Heart right ventricle (tissue), 16 donors: Measurements from ENCODE around the gene ABR. TPM values are rescaled to one million over a fixed set of nuclear protein-coding genes. Genes with fewer than 3 reads are reported as not detected.

Experiments
- ATAC-seq, 8 donors: fragments of 200-7000 bp; cut with Tn5 transposase; one replicate each; pipeline ENCODE4 v1.9.1; 2020; ENCODE audit warnings: mild to moderate bottlenecking in 8 of 8, moderate library complexity in 8 of 8, moderate number of reproducible peaks in 1 of 8
- DNase-seq, 2 donors: peaks; one replicate each; pipeline ENCODE4 v3.0.0-alpha.2; 2020
- H3K27ac ChIP-seq, 10 donors: fragments of 200-600 bp; sonication (generic) in 2 of 10; one replicate each; pipeline versions ENCODE4 v1.5.0 to v1.8.0; 2020 to 2022; ENCODE audit warnings: mild to moderate bottlenecking in 3 of 10
- H3K27me3 ChIP-seq, 7 donors: fragments of 200-600 bp; one replicate each; pipeline ENCODE4 v1.8.0; 2021 to 2022; ENCODE audit warnings: mild to moderate bottlenecking in 2 of 7
- H3K36me3 ChIP-seq, 9 donors: fragments of 200-600 bp; sonication (generic) in 1 of 9; one replicate each; pipeline versions ENCODE4 v1.5.0 to v1.8.0; 2020 to 2022; ENCODE audit warnings: mild to moderate bottlenecking in 2 of 9
- H3K4me1 ChIP-seq, 9 donors: fragments of 200-600 bp; sonication (generic) in 1 of 9; one replicate each; pipeline versions ENCODE4 v1.5.0 to v1.8.0; 2020 to 2022; ENCODE audit warnings: mild to moderate bottlenecking in 4 of 9
- H3K4me3 ChIP-seq, 10 donors: fragments of 200-600 bp; sonication (generic) in 2 of 10; one replicate each; pipeline versions ENCODE4 v1.5.0 to v1.8.0; 2020 to 2022; ENCODE audit warnings: mild to moderate bottlenecking in 7 of 10, moderate library complexity in 2 of 10
- H3K9me3 ChIP-seq, 11 donors: fragments of 200-600 bp in 10 of 11; sonication (generic) in 2 of 11; one replicate each; pipeline versions ENCODE4 v1.5.0 to v1.8.0; 2013 to 2022; ENCODE audit warnings: mild to moderate bottlenecking in 2 of 11, control low read depth in 1 of 11, moderate library complexity in 1 of 11
- WGBS, 2 donors: extraction: QIAGEN DNeasy Blood & Tissue Kit; methylation state at CpG; one replicate each; pipeline ENCODE4 v1.1.7; 2013; ENCODE audit warnings: inconsistent platforms in 1 of 2; 5-methylcytosine and 5-hydroxymethylcytosine counted together
- intact Hi-C, 10 donors: fragments of 100-400 bp; cut with DNase I; formaldehyde crosslinking; loops; one replicate each; pipeline versions ENCODE4 v1.11.1 to v1.14.2; 2022
- polyA plus RNA-seq, 2 donors: library from polyadenylated mRNA; stranded (reverse); fragments of 200-250 nt; gene quantifications; one replicate each; pipeline ENCODE4 v1.2.3, GENCODE V29; 2013
- total RNA-seq, 10 donors: library from RNA; stranded (reverse); fragmentation: NEBNext Ultra II Directional in 3 of 10; extraction: Animal tissue kit (Norgen Biotek cat#: 25700) in 3 of 10; gene quantifications; one replicate each; pipeline versions ENCODE4 v1.2.1 to v1.2.4, GENCODE V29; 2021 to 2023
- TF ChIP-seq, protein P1 (sequence below), 9 donors: fragments of 200-600 bp; sonication (generic) in 2 of 9; IDR thresholded peaks; one replicate each; pipeline versions ENCODE4 v1.5.0 to v1.8.0; 2021 to 2022; ENCODE audit warnings: antibody characterized with exemption in 9 of 9, mild to moderate bottlenecking in 5 of 9, moderate library complexity in 1 of 9
- donor health status: Arrhythmogenic right ventricular cardiomyopathy.
- donor health status: ischemic (EF 13 %, LVEDD 7.1; RV severe dilation, severe dysfunction).
- donor health status: healthy with polysubstance abuse.
- donor health status: DM: no; HTN: yes; CAD: no.
- donor health status: DM: no; HTN: no; CAD: no.
- donor health status: ischemic (EF 25% LVEDD 6.9; RV normal size, moderate dysfunction).
- donor health status: ischemic (EF 25% LVEDD 5.7; RV mildly dilated, moderate dysfunction).
- donor health status: healthy.
- donor health status: DM: yes; HTN: yes; CAD: no.
- donor health status: Ischemic cardiomyopathy.
- donor health status: ischemic (EF 35%, LVEDD 5.7; RV mildly dilated, moderate dysfunction).
- donor health status: nonischemic (EF 11% LVEDD 7.7; RV severe dilation, severe dysfunction).
- donor health status: DM: yes; HTN: yes; CAD: no.
- donor health status: PGD.
- donor health status: ischemic (EF 29% LVEDD 5.4; RV normal size, mild dysfunction).
- donor health status: nonischemic (EF 23%, LVEDD 6.1; RV moderate dilation, normal function).

The ABR gene
- total and polyA plus RNA-seq, 12 donors: 49.1 to 173 (median 143) TPM

DNA sequence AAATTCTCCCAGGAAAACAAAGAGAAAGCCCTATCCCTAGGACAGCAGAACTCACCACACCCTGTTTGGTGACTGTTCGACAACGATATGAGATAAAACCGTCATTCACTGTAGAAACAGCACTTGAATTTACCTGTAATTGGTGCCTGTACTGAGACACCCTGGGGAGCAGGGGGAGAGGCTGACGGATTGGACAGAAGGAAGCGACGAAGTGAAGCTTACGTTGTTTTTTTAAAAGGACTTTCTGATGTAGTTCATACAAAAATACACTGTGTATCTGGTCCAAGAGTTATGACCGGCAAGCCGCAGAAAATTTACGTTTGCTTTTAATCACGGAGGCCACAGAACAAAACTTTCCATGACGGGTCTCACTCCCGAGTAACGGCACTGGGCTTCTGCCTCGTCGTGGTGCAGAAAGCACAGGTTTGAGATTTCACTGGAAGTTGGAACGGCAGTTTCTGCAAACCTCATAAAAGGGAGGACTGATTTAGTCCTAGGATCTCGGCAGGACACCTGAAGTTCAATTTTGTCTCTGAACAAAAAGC, 209.9 kb downstream of the ABR start:
- Histone ChIP-seq H3K27ac (no peak overlapping the region), H3K4me1 (peaks cover 0 to 5% (median 0%) of the 10 kb centered on the region in 9 donors), H3K9me3 (no peaks in the 10 kb centered on the region), H3K36me3 (no peaks in the 10 kb centered on the region), H3K4me3 (no peak overlapping the region), H3K27me3 (peaks cover 0 to 10% (median 0%) of the 10 kb centered on the region in 7 donors)
- DNase-seq (no peak), ATAC-seq (no peak)
- WGBS, 2 donors: 71 to 79% methylated on average over 18 of the region's 18 CpGs
- intact Hi-C loops: loop anchor here in 3 of 10 donors (10.0 kb wide), 2 partner anchors 85 to 95 kb away; no protein-coding TSS in a partner anchor
- TF ChIP-seq, protein P1, sequence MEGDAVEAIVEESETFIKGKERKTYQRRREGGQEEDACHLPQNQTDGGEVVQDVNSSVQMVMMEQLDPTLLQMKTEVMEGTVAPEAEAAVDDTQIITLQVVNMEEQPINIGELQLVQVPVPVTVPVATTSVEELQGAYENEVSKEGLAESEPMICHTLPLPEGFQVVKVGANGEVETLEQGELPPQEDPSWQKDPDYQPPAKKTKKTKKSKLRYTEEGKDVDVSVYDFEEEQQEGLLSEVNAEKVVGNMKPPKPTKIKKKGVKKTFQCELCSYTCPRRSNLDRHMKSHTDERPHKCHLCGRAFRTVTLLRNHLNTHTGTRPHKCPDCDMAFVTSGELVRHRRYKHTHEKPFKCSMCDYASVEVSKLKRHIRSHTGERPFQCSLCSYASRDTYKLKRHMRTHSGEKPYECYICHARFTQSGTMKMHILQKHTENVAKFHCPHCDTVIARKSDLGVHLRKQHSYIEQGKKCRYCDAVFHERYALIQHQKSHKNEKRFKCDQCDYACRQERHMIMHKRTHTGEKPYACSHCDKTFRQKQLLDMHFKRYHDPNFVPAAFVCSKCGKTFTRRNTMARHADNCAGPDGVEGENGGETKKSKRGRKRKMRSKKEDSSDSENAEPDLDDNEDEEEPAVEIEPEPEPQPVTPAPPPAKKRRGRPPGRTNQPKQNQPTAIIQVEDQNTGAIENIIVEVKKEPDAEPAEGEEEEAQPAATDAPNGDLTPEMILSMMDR (IDR thresholded peaks at IDR 0.05): no peak

- no peak for ATAC-seq
- 93 to 95% methylated on average over 24 of the region's 24 CpGs for WGBS, 2 donors
- DNase-seq: no peak
- no peaks in the 10 kb centered on the region for H3K9me3 ChIP-seq
- TF ChIP-seq, protein P1 (IDR thresholded peaks at IDR 0.05): no peak
- H3K27ac ChIP-seq: no peak overlapping the region
- peaks cover 0 to 14% (median 0%) of the 10 kb centered on the region in 7 donors for H3K27me3 ChIP-seq
- peaks cover 0 to 3% (median 0%) of the 10 kb centered on the region in 9 donors for H3K4me1 ChIP-seq
- H3K36me3 ChIP-seq: no peaks in the 10 kb centered on the region
- no peak overlapping the region for H3K4me3 ChIP-seq
- intact Hi-C loops: no loop called here
These were observed 210.7 kb downstream of the ABR start for GRCh38 chr17:968812-969730.

- H3K27me3 ChIP-seq: peaks cover 0 to 14% (median 0%) of the 10 kb centered on the region in 7 donors
- intact Hi-C loops: no loop called here
- TF ChIP-seq, protein P1 (IDR thresholded peaks at IDR 0.05): no peak
- no peak overlapping the region for H3K4me3 ChIP-seq
- H3K4me1 ChIP-seq: peaks cover 0 to 3% (median 0%) of the 10 kb centered on the region in 9 donors
- H3K36me3 ChIP-seq: no peaks in the 10 kb centered on the region
- WGBS, 2 donors: 93 to 94% methylated on average over 9 of the region's 9 CpGs
- H3K9me3 ChIP-seq: no peaks in the 10 kb centered on the region
- DNase-seq (no peak), ATAC-seq (no peak)
- no peak overlapping the region for H3K27ac ChIP-seq
These were observed 212.7 kb downstream of the ABR start for GRCh38 chr17:967122-967521.

DNA sequence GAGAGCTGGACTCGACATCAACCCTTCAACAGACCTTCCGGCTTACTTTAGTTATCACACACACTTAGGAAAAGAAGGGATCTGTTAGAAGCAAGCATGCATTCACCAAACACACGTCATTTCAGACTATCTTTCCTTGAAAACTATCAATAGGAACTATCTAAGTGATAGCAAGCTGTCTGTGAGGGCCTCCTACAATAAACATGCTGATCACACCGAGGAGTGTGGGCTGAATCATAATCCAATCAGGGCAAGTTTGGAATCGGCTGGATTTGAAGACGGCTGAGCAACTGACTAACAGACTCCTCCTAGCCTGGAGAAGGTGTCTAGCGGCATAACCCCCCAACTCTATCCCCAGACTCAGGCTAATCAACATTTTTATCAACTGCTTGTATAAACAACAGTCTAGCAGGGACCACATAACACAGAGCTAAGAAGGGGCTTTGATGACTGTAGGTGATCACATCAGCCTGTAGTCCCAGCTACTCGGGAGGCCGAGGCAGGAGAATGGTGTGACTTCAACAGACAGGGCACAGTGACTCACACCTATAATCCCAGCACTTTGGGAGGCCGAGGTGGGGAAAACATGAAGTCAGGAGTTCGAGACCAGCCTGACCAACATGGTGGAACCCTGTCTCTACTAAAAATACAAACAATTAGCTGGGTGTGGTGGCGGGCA, 214.3 kb downstream of the ABR start:
- 76 to 78% methylated on average over 12 of the region's 12 CpGs for WGBS, 2 donors
- H3K27ac ChIP-seq: no peak overlapping the region
- no peaks in the 10 kb centered on the region for H3K9me3 ChIP-seq
- intact Hi-C loops: no loop called here
- TF ChIP-seq, protein P1 (IDR thresholded peaks at IDR 0.05): no peak
- H3K36me3 ChIP-seq: no peaks in the 10 kb centered on the region
- no peak for ATAC-seq
- DNase-seq: no peak
- no peak overlapping the region for H3K4me3 ChIP-seq
- H3K4me1 ChIP-seq: peaks cover 0 to 3% (median 0%) of the 10 kb centered on the region in 9 donors
- peaks cover 0 to 10% (median 0%) of the 10 kb centered on the region in 7 donors for H3K27me3 ChIP-seq
